Calu3 (cell line): ENCODE results near the gene FGGY. TPM values are rescaled to one million over a fixed set of nuclear protein-coding genes. Genes with fewer than 3 reads are reported as not detected.

ENCODE experiments used
- BruUV-seq: library from RNA; stranded (reverse); fragments of 400-500 nt; replicated peaks from 2 replicates; lab custom pipeline; 2021; lab: Mats Ljungman, UMichigan
- CTCF ChIA-PET: fragments of 300-600 bp; sonication (Branson Sonifier 250); formaldehyde crosslinking; loops from one replicate; lab custom pipeline; 2022; ENCODE audit warnings: antibody characterized with exemption; lab: Charles Lee
- DNase-seq: peaks from one replicate; pipeline ENCODE4 v3.0.0; 2022
- H3K27ac Mint-ChIP-seq: one replicate; pipeline ENCODE4 v1.8.0; 2022; ENCODE audit warnings: mixed read lengths; ENCODE audit not compliant: unreplicated experiment
- H3K27me3 Mint-ChIP-seq: one replicate; pipeline ENCODE4 v1.8.0; 2022; ENCODE audit warnings: mixed read lengths; ENCODE audit not compliant: unreplicated experiment
- H3K36me3 Mint-ChIP-seq: one replicate; pipeline ENCODE4 v1.8.0; 2022; ENCODE audit warnings: mild to moderate bottlenecking, moderate library complexity, mixed read lengths; ENCODE audit not compliant: insufficient read depth, unreplicated experiment
- H3K4me1 Mint-ChIP-seq: one replicate; pipeline ENCODE4 v1.8.0; 2022; ENCODE audit warnings: mild to moderate bottlenecking, low read depth, mixed read lengths; ENCODE audit not compliant: unreplicated experiment
- H3K4me3 Mint-ChIP-seq: one replicate; pipeline ENCODE4 v1.8.0; 2022; ENCODE audit warnings: mild to moderate bottlenecking, low read depth, moderate library complexity, mixed read lengths; ENCODE audit not compliant: unreplicated experiment
- H3K9me3 Mint-ChIP-seq: one replicate; pipeline ENCODE4 v1.8.0; 2022; ENCODE audit warnings: low read depth, mixed read lengths; ENCODE audit not compliant: unreplicated experiment
- intact Hi-C: fragments of 100-400 bp; cut with micrococcal nuclease; formaldehyde crosslinking; loops from one replicate; pipeline ENCODE4 v1.10.0; 2022; ENCODE audit not compliant: unreplicated experiment
- total RNA-seq: library from RNA; stranded (reverse); gene quantifications from 2 replicates; pipeline ENCODE4 v1.2.3, GENCODE V29; 2022
- TF ChIP-seq, protein P1 (sequence below): fragments of 200-600 bp; IDR thresholded peaks from one replicate; pipeline ENCODE4 v1.8.0; 2022; ENCODE audit warnings: antibody characterized with exemption; ENCODE audit not compliant: unreplicated experiment

Gene FGGY
- total RNA-seq, 1 experiment from 2014 or later, result 11.1 TPM

DNA sequence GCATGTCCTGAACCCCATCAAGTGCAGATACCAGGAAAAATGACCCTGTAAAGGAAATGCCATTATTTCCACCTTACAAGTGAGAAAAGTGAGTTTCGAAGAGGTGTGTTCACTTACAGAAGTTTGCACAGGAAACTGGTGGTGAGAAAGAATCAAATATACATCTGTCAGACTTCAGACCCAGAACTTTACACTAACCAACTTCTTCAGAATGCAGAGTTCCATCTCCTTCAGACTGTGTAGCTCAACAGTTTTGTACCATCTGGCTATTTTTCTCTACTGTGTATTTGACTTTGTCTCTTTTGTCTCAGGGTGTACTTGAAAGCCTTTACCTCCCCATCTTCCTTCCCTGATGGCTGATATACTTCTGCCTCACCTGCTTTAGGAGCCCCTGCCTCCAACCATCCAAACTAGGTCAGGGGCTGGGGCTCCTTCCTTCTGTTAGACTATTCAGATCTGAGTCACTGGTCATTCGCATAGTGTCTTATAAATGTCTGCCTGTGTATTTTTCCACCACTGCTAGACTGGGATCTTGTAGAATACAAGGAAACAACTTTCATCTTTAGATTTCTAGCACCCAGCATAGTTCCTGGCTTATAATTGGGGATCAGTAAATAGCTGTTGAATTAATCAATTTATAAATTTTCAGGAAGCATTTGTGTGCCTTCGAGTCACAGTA, 247.9 kb downstream of the FGGY start:
- no TSS peak for BruUV-seq
- peaks cover 55% of the 10 kb centered on the region for H3K4me1 Mint-ChIP-seq
- no peaks in the 10 kb centered on the region for H3K27me3 Mint-ChIP-seq
- H3K9me3 Mint-ChIP-seq, result no peaks in the 10 kb centered on the region
- TF ChIP-seq, protein P1, sequence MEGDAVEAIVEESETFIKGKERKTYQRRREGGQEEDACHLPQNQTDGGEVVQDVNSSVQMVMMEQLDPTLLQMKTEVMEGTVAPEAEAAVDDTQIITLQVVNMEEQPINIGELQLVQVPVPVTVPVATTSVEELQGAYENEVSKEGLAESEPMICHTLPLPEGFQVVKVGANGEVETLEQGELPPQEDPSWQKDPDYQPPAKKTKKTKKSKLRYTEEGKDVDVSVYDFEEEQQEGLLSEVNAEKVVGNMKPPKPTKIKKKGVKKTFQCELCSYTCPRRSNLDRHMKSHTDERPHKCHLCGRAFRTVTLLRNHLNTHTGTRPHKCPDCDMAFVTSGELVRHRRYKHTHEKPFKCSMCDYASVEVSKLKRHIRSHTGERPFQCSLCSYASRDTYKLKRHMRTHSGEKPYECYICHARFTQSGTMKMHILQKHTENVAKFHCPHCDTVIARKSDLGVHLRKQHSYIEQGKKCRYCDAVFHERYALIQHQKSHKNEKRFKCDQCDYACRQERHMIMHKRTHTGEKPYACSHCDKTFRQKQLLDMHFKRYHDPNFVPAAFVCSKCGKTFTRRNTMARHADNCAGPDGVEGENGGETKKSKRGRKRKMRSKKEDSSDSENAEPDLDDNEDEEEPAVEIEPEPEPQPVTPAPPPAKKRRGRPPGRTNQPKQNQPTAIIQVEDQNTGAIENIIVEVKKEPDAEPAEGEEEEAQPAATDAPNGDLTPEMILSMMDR, result no peak
- intact Hi-C loops, result loop anchor here (5.0 kb wide), 1 partner anchor 133 kb away; no protein-coding TSS in a partner anchor
- peak overlapping the region; percentile 75 for H3K27ac Mint-ChIP-seq
- CTCF ChIA-PET, result no interaction called here
- H3K4me3 Mint-ChIP-seq, result no peak overlapping the region
- no peaks in the 10 kb centered on the region for H3K36me3 Mint-ChIP-seq
- DNase-seq, result no peak

DNA sequence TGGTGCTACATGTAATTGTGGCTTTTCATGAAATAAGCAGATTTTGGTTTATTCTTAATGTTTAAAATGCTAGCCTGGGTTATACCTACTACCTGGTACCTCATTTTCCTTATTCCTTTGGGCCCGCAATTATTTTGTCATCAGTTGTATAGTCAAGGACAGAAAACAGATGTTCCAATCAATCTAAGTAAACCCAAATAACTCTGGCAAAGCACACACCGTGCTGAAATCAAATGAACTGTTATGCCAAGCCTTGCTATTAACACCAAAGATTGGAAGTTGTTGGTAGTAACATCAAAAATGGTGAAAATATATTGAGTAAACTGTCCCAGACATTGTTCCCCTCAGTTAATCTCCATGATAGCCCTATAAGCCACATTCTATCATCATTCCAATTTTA, 248.9 kb downstream of the FGGY start:
- CTCF ChIA-PET, result no interaction called here
- DNase-seq, result no peak
- Mint-ChIP-seq H3K27ac (no peak overlapping the region), H3K27me3 (no peaks in the 10 kb centered on the region), H3K9me3 (no peaks in the 10 kb centered on the region), H3K4me3 (no peak overlapping the region), H3K4me1 (peaks cover 46% of the 10 kb centered on the region), H3K36me3 (no peaks in the 10 kb centered on the region)
- no TSS peak for BruUV-seq
- intact Hi-C loops, result no loop called here
- TF ChIP-seq, protein P1, result no peak

DNA sequence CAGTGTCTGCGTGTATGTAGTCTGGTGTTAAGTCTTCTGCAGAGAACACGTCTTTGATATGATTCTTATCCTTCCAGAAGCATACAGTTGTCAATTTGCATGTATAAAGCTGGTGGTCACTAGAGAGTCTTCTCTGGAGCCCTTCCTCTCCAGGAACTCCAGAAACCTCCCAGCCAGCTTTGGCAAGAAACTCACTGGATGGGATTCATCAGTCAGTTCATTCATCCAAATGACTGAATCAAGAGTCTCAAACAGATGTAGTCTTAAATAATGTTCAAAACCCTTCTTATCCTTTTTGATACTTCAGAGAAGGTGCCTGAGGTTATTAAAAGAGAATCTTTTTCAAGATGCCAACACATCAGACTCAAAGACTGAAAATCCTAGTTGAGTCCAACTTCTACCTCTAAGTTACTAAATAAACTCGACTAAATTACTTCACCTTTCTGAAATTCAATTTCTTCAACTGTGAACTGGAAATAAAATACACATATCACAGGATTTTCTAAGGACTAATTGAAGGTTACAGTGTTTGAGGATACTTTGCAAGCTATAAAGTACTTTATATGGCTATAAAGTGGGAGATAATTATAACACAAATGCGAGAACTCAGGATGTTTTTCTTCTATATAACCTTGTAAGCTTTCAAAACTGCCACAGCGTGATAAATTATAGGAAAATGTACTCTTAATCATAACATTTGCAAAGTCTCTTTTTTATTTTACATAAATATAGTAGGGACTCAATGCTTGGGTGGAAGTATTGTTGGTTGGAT, 252.4 kb downstream of the FGGY start:
- H3K36me3 Mint-ChIP-seq, result no peaks in the 10 kb centered on the region
- TF ChIP-seq, protein P1, result no peak
- CTCF ChIA-PET, result no interaction called here
- intact Hi-C loops, result no loop called here
- H3K4me1 Mint-ChIP-seq, result peaks cover 28% of the 10 kb centered on the region
- no TSS peak for BruUV-seq
- no peak overlapping the region for H3K27ac Mint-ChIP-seq
- no peak for DNase-seq
- no peaks in the 10 kb centered on the region for H3K27me3 Mint-ChIP-seq
- no peaks in the 10 kb centered on the region for H3K9me3 Mint-ChIP-seq
- H3K4me3 Mint-ChIP-seq, result no peak overlapping the region

DNA sequence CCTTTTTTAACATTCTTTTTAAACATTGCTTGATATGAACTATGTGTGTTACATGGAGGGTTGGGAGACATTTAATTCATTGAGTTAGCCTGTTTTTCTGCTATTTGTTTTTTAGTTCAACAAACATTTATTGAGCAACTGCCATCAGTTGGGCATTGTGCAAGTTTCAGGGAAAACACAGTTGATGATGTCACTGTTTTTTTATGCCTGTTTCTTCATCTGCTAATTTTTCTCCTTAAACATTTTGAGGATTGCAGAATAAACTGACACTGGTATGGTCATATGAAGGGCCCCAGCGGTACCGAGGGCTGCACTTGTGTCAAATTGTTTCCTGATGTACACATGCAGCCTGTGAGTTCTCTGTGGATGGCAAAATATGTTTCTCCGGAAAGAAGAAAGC, 253.0 kb downstream of the FGGY start:
- no TSS peak for BruUV-seq
- Mint-ChIP-seq H3K36me3 (no peaks in the 10 kb centered on the region), H3K4me3 (no peak overlapping the region), H3K9me3 (no peaks in the 10 kb centered on the region), H3K27ac (no peak overlapping the region), H3K4me1 (peaks cover 28% of the 10 kb centered on the region), H3K27me3 (no peaks in the 10 kb centered on the region)
- intact Hi-C loops, result loop anchor here (10.0 kb wide), 1 partner anchor 765 kb away; the partner anchor contains the start of gene JUN
- no peak for DNase-seq
- TF ChIP-seq, protein P1, result no peak
- CTCF ChIA-PET, result no interaction called here
